IPS DF 4.7 (cell line): ENCODE data around the gene UQCRHL.
"Not testable (repeated sequence)": the region's sequence is repeated elsewhere in the genome, so short reads cannot be mapped to it uniquely, and the experiment has no call there.

Experiments
- DNase-seq: peaks from one replicate; pipeline ENCODE4 v3.0.0-alpha.2; 2013; ENCODE audit warnings: low spot score; ENCODE audit errors: extremely low read depth

The UQCRHL gene

DNA sequence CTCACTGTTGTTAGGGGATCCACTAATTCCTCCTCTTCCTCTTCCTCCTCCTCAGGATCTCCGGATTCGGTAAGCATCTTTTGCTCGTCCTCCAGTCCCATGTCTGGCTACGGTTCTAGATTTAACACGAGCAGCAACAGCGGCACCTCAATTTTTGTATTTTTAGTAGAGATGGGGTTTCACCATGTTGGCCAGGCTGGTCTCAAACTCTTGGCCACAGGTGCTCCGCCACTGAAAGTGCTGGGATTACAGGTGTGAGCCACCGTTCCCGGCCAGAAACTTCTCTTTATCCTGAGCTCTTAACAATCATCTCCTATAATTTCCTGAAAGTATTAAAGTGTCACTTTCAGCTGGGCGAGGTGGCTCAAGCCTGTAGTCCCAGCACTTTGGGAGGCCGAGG is at the start of gene UQCRHL:
TSS of gene UQCRHL (minus strand) at position 101 of the 400 bp plus-strand sequence. CDS start at position 101, 0 bp downstream.
- not testable (repeated sequence) for DNase-seq

DNA sequence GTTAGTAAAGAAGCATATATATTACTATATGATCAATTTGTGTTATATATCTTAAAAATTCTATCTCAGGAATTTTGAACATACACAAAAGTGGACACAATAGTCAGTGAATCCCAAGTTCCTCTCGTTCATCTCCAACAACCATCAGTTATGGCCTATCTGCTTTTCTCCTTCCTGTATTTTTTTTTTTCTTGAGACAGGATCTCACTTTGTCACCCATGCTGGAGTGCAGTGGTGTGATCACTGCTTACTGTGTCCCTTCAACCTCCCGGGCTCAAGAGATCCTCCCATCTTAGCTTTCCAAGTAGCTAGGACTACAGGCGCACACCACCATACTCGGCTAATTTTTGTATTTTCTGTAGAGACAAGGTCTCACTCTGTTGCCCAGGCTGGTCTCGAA is 49.4 kb upstream of the UQCRHL start:
- DNase-seq, result no peak

DNA sequence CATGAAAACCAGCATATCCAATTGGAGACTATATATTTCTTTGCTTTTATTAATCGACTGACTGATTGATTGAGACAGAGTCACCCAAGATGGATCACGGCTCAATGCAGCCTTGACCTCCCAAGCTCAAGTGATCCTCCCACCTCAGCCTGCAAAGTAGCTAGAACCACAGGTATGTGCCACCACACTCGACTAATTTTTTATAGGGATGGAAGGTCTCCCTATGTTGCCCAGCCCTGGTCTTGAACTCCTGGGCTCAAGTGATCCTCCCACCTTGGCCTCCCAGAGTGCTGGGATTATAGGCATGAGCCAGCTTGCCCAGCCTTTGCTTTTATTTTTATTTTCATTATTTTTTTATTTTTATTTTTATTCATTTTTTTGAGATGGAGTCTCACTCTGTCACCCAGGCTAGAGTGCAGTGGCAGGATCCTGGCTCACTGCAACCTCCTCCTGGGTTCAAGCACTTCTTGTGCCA is 45.4 kb upstream of the UQCRHL start:
- no peak for DNase-seq

DNA sequence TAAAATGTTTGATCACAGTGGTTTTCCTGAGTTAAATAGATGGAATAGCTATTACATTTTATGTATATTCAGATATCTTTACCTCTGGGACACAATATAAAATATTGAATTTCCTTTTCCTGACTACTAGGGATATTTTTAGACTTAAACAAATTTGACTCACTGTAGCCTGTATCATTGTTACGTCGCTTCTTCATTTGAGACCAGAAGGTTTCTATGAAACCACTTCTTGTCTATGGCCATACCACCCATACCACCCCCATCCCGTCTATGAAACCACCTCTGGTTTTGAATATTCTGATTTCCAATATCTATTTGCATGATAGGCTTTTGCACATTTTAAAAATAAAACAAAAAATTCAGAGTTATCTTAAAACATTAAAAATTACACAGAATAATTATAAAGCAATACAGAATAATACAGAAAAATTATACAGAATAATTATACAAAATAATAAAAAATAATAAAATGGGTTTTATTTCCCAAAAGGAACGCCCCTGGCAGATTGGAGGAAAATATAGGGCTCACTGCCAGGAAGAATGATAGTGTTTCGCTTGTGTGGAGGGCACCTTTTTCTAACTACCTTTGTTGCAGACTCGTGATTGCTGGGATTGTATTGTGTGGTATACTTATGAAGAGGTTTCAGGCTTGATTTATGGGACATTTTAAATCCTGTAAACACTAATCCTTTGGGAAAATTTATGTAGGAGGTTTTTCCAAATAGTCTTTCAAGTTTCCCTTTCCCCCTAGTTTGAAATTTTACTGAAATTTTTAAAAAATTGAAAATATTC is 44.8 kb upstream of the UQCRHL start:
- no peak for DNase-seq

DNA sequence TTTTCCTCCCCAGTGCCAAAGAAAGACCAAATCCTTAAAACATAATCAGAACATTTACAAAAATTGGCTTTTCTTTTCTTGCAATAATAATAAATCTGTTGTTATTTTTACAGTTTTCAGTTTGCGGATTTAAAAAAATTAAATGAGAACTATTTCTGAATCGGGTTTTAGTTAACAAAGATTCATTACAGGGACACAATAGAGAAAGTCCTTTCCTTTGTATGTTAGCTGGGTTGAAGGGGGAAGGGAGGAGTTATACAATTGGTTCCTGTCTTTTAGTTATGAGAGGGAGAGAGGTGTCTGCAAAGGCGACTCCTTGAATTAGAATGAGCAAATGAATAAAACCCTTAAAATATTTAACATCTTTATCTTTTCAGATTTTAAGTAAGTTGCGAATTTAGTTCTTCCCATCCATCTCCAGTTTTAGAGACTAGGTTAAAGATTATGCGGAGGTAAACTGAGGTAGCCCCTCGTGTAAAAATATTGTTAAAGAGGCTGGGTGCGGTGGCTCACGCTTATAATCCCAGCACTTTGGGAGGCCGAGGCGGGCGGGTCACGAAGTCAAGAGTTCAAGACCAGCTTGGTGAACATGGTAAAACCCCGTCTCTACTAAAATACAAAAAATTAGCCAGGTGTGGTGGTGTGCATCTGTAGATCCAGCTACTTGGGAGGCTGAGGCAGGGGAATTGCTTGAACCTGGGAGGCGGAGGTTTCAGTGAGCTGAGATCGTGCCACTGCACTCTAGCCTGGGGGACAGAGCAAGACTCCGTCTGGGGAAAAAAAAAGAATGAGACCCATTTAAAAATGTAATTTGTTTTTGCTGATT is 44.0 kb upstream of the UQCRHL start:
- no peak for DNase-seq

DNA sequence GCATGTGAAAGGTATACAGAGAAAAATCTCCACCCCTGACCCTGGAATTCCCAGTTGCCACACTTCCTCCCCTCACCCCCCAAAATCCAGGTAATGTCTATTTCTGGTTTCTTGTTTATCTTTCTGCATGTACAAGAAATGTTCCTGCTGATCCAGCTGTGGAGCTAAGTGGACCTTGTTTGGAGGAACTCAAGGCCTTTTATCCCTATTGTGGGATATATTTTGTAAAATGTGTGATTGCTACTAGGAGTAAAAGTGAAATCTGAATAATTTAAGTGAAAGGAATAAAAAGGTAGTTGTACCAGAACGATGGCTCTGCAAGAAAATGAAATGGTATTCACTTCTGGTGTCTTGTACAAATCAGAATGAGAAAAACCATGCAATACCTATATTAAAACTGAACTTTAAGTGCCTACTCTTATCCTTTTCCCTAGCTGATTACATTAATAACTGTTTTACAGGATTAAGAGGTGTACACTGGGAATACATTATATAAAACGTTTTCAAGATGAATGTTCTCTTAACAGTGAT is 43.1 kb upstream of the UQCRHL start:
- DNase-seq, result no peak

DNA sequence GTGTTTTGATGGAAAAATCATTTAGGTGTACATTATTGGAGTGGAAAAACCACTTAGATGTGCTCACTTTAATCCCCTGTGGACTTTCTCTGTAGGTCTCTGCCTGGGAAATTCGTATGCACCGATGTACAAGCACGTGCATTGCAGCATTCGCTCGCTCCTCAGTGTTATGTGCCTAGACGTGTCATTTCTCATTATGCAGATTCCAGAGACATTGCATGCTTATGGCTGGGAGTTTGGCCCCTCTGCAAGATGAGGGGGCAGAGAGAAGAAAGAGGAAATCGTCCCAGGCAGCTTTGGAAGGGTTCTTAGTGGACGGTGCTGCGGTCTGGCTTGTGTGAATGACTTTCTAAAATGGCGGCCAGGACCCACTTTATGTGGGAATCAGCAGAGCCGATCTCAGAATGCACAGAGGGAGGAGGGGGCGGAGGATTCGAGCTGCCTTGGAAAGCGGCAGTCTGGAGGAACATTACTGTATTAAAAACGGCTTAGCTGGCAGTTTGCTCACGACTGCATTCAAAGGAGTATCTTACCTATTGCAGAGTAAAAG is 42.4 kb upstream of the UQCRHL start:
- DNase-seq, result no peak

DNA sequence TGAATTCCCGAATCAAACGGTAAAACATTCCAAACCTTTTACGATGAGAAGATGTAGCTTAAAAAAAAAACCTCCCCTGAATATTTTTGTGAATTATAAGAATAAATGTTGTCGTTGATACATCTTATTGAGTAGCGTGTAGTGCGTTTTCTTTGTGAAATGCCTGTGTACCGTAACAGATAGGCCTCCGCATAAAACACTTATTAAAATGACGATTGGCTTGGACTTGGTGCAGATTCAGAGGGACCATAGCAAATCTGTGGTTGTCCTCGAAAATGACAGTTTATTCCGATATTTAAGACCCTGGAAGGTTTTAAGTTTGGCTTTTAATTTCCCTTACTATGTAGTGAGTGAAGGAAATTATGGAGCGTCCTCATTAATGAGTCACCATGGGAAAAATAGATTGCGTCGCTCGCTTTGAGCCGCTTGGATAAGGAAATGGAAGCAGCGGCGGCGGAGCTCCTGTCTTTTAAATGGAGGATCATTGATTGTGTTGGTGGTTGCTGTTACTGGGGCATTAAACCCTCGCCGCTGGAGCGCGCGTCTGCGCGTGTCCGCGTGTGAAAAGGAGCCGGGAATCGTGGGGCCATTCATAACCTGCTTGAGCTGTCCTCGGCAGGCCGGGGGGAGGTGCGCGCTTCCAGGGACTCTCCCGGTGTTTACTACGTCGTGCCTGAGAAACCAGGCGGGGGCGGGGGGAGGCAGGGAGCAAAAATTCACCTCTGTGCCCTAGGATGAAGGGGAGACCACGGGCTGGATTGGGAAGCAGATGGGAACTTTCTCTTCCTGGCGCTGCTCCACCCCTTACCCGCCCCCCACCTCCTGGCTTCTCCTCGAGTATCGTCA is 41.7 kb upstream of the UQCRHL start:
- DNase-seq, result no peak

DNA sequence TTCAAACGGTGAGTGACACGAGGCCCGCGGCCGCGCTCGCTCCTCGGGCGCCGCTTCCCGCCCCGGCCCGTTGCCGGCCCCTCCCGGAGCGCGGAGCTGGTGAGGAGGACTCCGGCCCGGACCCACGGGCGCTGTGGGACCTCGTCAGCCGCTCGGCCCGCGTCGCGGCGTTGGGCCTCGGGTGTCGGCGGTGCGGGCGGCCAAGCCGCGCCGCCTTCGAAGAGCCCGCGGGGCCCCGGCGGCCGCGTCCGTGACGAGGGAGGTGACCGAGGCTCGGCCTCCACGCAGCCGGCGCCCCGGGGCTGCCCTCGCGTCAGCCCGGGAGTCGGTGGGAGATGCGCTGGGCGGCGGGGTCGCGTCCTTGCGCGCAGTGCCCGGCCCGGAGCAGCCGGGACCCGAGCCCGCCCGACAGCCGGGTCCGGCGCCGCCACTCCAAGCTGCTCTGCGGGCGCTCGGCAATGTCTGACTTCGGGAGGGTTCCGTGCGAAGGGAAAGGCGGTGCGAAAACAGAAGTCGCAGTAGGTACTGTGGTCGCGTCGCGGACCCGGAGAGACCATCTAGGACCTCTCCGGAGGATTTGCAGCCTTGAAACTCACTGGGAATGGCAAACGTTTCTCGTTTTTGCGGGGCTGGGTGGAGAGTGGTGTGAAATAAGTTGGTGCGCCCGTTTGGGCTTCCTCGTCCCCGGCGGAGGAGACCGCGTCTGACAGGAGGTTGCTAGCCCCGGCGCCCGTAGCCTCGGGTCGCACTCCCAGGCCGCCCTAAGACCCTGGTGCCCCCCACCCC is 40.9 kb upstream of the UQCRHL start:
- no peak for DNase-seq

DNA sequence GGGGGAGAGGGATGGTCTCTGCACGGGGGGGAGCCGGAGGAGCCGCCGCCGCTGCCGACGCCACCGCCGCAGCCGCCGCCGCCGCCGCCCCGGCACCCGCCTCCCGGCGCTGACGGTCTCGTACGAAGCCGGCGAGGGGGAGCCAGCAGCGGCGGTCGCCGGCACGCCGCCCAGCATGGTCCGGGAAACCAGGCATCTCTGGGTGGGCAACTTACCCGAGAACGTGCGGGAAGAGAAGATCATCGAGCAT is 40.4 kb upstream of the UQCRHL start:
- DNase-seq, result no peak

DNA sequence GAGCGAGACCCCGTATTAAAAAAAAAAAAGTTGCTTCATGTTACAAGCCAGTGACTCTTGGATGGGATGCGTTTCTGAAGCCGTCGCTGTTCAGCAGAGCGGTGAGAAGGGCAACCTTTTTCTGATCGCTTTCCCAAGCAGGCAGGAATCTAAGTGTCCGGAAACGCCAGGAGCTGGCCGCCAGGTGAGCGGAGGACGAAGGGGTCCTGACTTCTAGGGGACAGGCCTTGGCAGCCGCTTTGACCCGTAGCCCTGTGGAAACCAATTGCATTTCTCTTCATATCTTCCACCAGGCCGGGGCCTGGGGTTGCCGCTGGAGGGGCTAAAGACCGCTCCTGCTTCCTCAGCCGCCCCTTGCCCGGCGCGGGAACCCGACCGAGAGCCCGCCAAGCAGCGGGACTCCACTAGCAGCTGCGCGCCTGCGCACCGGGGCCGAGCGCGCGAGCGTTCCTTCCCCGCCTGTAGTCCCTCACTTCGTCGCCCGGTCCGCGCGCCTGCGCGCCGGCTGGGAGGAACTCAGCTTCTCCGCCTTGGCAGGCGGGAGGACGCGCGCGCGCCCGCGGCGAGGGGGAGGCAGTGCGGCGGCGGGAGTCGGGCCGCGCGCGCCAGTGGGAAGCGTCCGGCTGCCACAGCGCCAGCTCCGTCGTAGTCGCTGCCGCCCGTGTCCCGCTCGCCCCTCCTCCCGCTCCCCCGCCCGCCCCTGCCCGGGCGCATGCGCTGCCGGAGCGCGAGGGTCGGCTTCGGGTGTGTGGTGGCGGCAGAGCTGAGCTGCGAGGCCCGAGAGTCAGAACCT is 39.8 kb upstream of the UQCRHL start, which contains the start of gene SPEN:
TSS of gene SPEN (plus strand) at position 608 of the 793 bp plus-strand sequence. CDS start 361 bp downstream, outside the sequence.
- DNase-seq, result no peak

DNA sequence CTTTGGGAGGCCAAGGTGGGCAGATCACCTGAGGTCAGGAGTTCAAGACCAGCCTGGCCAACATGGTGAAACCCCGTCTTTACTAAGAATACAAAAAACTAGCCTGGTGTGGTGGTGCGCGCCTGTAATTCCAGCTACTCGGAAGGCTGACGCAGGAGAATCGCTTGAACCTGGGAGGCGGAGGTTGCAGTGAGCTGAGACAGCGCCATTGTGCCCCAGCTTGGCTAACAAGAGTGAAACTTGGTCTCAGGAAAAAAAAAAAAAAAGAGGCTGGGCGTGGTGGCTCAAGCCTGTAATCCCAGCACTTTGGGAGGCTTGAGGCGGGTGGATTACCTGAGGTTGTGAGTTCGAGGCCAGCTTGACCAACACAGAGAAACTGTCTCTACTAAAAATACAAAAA is 38.6 kb upstream of the UQCRHL start:
- not testable (repeated sequence) for DNase-seq

DNA sequence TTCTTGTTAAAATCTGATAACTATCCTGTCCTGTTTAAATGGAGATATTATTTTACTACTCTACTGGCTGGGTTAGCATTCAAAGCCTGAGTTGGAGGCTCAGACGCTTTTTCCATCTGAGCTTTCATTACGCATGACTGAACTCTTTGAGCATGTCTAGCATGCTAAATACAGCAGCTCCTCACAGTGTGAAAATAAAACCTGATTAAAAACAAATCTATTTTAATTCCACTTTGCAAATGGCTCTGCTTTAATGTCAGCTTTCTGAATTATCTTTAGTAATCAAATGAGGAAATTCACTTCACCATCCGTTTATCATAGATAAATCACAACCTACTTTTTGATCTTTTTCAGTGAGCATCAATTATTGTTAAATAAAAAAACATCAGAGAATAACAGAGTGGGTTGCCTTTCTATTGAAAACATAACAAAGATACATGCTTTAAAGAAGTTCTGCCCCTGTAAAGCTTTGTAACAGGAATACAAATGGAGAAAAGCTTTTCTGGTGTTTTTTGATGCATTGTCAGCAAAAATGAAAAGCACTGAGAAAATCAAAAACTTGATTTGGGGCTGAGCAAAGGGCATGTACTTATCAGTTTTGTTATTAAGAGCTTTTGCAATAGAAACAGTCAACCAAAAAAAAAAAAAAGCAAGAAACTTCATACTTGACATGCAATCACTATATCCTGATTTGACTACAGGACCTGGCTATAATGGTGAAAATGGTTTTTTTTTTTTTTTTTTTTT is 36.5 kb upstream of the UQCRHL start:
- DNase-seq, result no peak

DNA sequence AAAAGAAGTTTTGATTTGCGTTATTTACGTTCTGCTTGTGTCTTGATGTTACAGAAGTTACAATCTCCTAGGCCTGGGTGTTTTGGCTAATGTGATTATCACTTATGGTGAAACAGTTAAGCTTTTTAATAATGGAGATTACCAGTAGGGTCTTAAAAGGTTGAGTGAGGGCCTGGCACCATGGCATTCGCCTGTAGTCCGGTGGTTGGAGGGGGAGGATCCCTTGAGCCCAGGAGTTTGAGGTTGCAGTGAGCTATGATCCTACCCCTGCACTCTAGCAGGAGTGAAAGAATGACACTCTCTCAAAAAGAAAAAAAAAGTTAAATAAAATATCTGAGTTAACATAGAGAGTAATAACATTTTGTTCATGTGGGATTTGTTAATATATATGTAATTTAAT is 31.3 kb upstream of the UQCRHL start:
- no peak for DNase-seq

DNA sequence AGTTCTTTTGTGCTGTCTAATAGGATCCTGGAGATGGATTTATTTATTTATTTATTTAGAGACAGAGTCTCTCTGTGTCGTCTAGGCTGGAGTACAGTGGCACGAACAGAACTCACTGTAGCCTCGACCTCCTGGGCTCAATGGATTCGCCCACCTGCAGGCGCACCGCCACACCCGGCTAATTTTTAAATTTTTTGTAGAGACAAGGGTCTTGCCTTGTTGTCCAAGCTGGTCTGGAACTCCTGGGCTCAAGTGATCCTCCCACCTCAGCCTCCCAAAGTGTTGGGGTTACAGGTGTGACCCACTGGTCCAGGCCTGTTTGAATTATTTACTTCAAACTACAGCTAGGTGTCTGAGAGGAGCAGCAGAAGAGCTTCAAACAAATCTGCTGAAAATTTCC is 30.5 kb upstream of the UQCRHL start:
- DNase-seq, result no peak

DNA sequence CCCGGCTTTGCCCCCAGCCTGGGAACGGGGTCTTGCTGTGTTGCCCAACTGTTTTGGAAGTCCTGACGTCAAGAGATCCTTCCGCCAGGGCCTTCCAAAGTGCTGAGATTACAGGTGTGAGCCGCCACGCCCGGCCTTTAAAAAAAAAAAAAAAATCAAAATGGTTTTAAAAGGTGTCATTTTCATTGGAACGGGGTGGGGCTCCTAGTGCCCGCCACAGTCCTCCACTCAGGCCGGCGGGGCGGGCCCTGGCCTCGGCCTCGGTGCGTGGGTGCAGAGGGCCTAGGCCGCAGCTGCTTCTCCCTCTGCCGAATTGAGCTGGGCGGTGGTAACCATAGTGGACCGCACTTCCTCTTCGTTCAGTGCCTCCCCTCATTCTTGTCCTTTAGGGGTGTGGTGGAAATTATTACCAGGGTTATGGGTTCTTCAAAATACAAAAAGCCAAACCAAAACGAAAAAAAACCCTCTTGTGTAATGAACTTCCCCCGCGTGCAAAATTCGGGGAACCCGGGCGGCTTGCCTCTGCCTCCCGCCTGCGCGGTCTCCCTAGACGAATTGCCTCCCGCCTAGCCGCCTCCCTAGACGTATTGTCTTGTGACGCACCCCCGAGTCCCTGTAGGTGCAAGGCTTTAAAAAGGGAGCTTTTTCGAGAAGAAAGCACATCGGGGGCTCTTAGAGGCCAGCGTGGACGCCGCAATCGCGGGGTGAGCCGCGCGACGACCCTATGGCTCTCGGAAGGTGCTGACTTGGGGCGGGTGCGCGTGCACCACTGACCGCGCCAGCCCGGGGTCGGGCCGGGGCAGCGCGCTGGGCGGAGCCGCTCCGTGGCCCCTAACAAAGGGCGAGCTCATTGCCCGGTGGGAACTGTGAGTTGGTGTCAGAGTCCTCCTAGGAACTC is 29.6 kb upstream of the UQCRHL start:
- no peak for DNase-seq

DNA sequence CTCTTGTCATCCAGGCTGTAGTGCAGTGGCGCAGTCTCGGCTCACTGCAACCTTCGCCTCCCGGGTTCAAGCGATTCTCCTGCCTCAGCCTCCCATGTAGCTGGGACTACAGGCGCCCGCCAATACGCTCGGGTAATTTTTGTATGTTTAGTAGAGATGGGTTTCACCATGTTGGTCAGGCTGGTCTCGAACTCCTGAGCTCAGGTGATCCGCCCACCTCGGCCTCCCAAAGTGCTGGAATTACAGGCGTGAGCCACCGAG is 29.0 kb upstream of the UQCRHL start:
- not testable (repeated sequence) for DNase-seq
